Upper lobe of right lung (tissue), 1 donor: ENCODE results near the gene ARHGAP42. TPM values are rescaled to one million over a fixed set of nuclear protein-coding genes. Genes with fewer than 3 reads are reported as not detected.

Experiments
- ATAC-seq: fragments of 200-7000 bp; cut with Tn5 transposase; one replicate; pipeline ENCODE4 v1.9.1; 2020; ENCODE audit warnings: mild to moderate bottlenecking, moderate library complexity
- DNase-seq: peaks from one replicate; pipeline ENCODE4 v3.0.0-alpha.2; 2020
- H3K27ac ChIP-seq: fragments of 200-600 bp; one replicate; pipeline ENCODE4 v1.8.0; 2022
- H3K27me3 ChIP-seq: fragments of 200-600 bp; one replicate; pipeline ENCODE4 v1.8.0; 2022; ENCODE audit warnings: mild to moderate bottlenecking
- H3K36me3 ChIP-seq: fragments of 200-600 bp; one replicate; pipeline ENCODE4 v1.8.0; 2022
- H3K4me1 ChIP-seq: fragments of 200-600 bp; one replicate; pipeline ENCODE4 v1.8.0; 2022
- H3K4me3 ChIP-seq: fragments of 200-600 bp; one replicate; pipeline ENCODE4 v1.8.0; 2022; ENCODE audit warnings: mild to moderate bottlenecking
- H3K9me3 ChIP-seq: fragments of 200-600 bp; one replicate; pipeline ENCODE4 v1.8.0; 2022
- intact Hi-C: fragments of 100-400 bp; cut with DNase I; formaldehyde crosslinking; loops from one replicate; pipeline ENCODE4 v1.11.0; 2022
- total RNA-seq: library from RNA; stranded (reverse); fragmentation: NEBNext Ultra II Directional; extraction: Animal tissue kit (Norgen Biotek cat#: 25700); gene quantifications from one replicate; pipeline ENCODE4 v1.2.1, GENCODE V29; 2021
- TF ChIP-seq, protein P1 (sequence below): fragments of 200-600 bp; IDR thresholded peaks from one replicate; pipeline ENCODE4 v1.8.0; 2022; ENCODE audit warnings: antibody characterized with exemption
- donor health status: DM: no; HTN: yes; CAD: no; lungs with severe emphysema.

ARHGAP42 gene
- total RNA-seq, 1 donor from 2014 or later, result 19.8 TPM

DNA sequence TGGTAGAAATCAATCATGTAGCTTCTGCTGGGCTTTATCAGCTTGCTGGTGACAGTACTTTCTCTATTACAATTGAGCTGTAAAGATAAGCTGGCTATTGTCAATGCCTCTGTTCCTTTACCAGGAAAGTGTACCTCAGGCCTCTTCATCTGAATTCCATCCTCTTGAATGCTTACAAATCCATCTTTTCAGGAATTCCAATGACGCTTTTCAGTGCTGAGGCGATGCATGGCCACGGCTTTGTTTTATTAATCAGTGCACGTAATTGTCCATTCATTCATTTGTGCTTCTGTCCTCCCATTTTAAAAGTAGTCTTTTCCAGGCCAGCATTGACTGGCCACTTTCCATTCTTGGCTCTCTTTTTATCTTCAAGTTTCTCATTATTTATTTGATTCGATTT, 240.5 kb downstream of the ARHGAP42 start:
- Histone ChIP-seq H3K36me3 (no peaks in the 10 kb centered on the region), H3K27me3 (no peaks in the 10 kb centered on the region), H3K4me1 (no peaks in the 10 kb centered on the region), H3K27ac (no peak overlapping the region), H3K4me3 (no peak overlapping the region), H3K9me3 (no peaks in the 10 kb centered on the region)
- TF ChIP-seq, protein P1, sequence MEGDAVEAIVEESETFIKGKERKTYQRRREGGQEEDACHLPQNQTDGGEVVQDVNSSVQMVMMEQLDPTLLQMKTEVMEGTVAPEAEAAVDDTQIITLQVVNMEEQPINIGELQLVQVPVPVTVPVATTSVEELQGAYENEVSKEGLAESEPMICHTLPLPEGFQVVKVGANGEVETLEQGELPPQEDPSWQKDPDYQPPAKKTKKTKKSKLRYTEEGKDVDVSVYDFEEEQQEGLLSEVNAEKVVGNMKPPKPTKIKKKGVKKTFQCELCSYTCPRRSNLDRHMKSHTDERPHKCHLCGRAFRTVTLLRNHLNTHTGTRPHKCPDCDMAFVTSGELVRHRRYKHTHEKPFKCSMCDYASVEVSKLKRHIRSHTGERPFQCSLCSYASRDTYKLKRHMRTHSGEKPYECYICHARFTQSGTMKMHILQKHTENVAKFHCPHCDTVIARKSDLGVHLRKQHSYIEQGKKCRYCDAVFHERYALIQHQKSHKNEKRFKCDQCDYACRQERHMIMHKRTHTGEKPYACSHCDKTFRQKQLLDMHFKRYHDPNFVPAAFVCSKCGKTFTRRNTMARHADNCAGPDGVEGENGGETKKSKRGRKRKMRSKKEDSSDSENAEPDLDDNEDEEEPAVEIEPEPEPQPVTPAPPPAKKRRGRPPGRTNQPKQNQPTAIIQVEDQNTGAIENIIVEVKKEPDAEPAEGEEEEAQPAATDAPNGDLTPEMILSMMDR, result no peak
- ATAC-seq, result no peak
- no peak for DNase-seq
- intact Hi-C loops, result no loop called here

DNA sequence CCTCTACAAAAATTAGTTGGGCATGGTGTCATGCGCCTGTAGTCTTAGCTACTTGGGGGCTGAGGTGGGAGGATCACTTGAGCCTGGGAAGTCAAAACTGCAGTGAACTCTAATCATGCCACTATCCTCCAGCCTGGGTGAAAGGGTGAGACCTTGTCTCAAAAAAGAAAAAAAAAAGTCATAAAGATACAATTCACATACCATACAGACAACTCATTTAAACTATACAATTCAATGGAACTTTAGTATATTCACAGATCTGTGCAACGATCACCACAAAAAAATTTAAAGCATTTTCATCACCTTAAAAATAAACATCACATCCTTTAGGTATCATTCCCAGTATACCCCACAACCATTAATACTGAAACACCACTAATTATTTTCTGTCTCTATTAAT, 241.3 kb downstream of the ARHGAP42 start:
- no peaks in the 10 kb centered on the region for H3K4me1 ChIP-seq
- ATAC-seq (no peak), DNase-seq (no peak)
- no peaks in the 10 kb centered on the region for H3K9me3 ChIP-seq
- H3K36me3 ChIP-seq, result no peaks in the 10 kb centered on the region
- no peak overlapping the region for H3K27ac ChIP-seq
- intact Hi-C loops, result no loop called here
- TF ChIP-seq, protein P1, result no peak
- no peaks in the 10 kb centered on the region for H3K27me3 ChIP-seq
- H3K4me3 ChIP-seq, result no peak overlapping the region

DNA sequence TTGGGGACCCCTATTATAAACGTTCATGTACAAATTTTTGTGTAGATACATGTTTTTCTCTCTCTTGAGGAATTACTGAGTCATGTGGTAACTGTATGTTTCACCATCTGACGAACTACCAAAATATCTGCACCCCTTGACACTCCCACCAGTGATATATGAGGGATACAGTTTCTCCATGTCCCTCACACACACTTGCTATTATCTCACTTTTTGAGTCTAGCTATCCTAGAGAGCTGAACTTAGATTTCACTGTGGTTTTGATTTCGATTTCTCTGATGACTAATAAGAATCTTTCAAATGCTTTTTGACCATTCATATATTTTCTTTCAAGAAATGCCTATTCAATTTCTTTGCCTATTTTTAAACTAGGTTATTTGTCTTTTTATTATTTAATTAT, 242.3 kb downstream of the ARHGAP42 start:
- Histone ChIP-seq H3K4me1 (no peaks in the 10 kb centered on the region), H3K27ac (no peak overlapping the region), H3K27me3 (no peaks in the 10 kb centered on the region), H3K4me3 (no peak overlapping the region), H3K36me3 (no peaks in the 10 kb centered on the region), H3K9me3 (no peaks in the 10 kb centered on the region)
- intact Hi-C loops, result no loop called here
- DNase-seq (no peak), ATAC-seq (no peak)
- TF ChIP-seq, protein P1, result no peak

DNA sequence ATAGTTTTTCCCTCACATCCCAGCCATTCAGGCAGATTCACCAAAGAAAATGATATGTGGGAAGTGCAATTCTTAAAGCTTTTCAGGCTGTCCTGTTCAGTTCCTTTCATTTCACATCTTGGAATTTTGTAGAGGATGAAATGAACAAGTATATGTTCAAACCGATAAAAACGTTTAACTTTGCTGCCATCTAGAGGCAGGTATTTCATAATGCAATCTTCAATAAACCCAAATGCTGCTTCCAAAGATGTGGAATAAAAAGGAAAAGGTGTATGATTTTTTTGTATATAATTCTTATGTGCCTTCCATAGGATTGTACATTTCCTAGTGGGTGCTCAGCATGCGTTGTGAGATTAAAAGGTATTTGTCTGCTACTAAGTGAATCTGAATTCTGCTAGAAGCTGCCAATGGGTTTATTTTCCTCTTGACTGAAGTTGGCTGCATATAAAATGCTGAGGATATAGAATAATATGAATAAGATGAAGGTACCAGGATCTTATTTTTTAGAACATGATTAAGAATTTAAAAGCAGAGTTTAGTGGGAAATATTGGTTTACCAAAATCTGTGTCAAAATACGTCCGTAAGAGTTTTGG, 243.2 kb downstream of the ARHGAP42 start:
- H3K36me3 ChIP-seq, result no peaks in the 10 kb centered on the region
- intact Hi-C loops, result loop anchor here (10.0 kb wide), 1 partner anchor 245 kb away; the partner anchor contains the start of gene ARHGAP42
- no peaks in the 10 kb centered on the region for H3K4me1 ChIP-seq
- DNase-seq (no peak), ATAC-seq (peak; percentile 56)
- TF ChIP-seq, protein P1, result peak; percentile 62
- no peak overlapping the region for H3K4me3 ChIP-seq
- H3K27ac ChIP-seq, result no peak overlapping the region
- H3K27me3 ChIP-seq, result no peaks in the 10 kb centered on the region
- no peaks in the 10 kb centered on the region for H3K9me3 ChIP-seq

DNA sequence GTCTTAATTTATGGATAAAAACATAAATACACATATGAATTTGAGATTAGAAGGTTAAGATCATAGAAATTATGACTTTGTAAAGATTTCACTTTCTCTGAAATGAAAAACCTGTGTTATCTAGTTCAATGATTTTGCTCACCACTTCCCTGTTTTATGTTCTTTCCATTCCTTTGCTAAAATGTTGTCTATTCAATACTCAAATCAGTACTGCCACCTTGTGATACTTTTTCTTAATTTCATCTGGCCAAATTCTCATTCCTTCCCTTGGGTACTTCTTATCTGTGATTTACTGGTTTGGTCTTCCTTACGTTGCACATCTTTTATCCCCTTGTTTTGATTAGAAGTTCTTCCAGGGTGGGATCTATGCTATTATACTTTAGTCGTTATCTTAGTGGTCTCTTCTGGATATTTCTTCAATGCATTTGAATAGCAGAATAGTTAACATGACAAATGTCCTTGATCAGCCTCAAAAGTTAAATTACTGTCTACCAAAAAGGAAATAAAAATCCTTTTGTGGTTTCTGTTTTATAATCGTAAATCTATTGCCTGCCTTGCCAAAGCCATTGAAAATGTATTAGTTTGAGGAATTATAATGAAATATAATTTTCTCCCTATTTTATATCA, 245.5 kb downstream of the ARHGAP42 start:
- no peak for DNase-seq

More for the DNA sequence above, 245.5 kb downstream of the ARHGAP42 start:
- TF ChIP-seq, protein P1, result peak; percentile 37
- H3K27ac ChIP-seq, result no peak overlapping the region
- H3K4me1 ChIP-seq, result no peaks in the 10 kb centered on the region
- intact Hi-C loops, result loop anchor here (10.0 kb wide), 1 partner anchor 248 kb away; the partner anchor contains the start of gene ARHGAP42
- H3K36me3 ChIP-seq, result no peaks in the 10 kb centered on the region
- no peaks in the 10 kb centered on the region for H3K27me3 ChIP-seq
- ATAC-seq, result no peak
- H3K9me3 ChIP-seq, result no peaks in the 10 kb centered on the region
- H3K4me3 ChIP-seq, result no peak overlapping the region
